ENCODE measurements around the gene SPATC1L. TPM values are rescaled to one million over a fixed set of nuclear protein-coding genes. Genes with fewer than 3 reads are reported as not detected.
A peak's percentile ranks its signal among the peaks of the same experiment; 100 is the strongest.
"Not testable (repeated sequence)": the region's sequence is repeated elsewhere in the genome, so short reads cannot be mapped to it uniquely, and the experiment has no call there.

The SPATC1L gene
- total RNA-seq, 1 donor from 2014 or later, result 5.2 TPM

- Histone ChIP-seq H3K27me3 (no peaks in the 10 kb centered on the region), H3K9me3 (no peaks in the 10 kb centered on the region), H3K4me3 (no peak overlapping the region), H3K27ac (peak overlapping the region; percentile 90), H3K4me1 (peaks cover 7% of the 10 kb centered on the region), H3K36me3 (no peaks in the 10 kb centered on the region)
- TF ChIP-seq POLR2A (IDR thresholded peaks at IDR 0.05), result no peak
- no peak for TF ChIP-seq CTCF (IDR thresholded peaks at IDR 0.05)
- no peak for TF ChIP-seq POLR2AphosphoS5 (IDR thresholded peaks at IDR 0.05; ENCODE audit: insufficient read depth in 1 of 2, low read depth in 1 of 2)
- intact Hi-C loops (cut with DNase I), result loop anchor here (10.0 kb wide), 1 partner anchor 80 kb away; the partner anchor contains the start of gene LSS
- no peak for DNase-seq (ENCODE audit: extremely low spot score in 2 of 2)
Observed at GRCh38 chr21:46144464-46145070, 39.7 kb downstream of the SPATC1L start.

GRCh38 chr21:46142582-46143473, 41.4 kb downstream of the SPATC1L start:
- intact Hi-C loops (cut with DNase I), result loop anchor here (10.0 kb wide), 1 partner anchor 82 kb away; the partner anchor contains the start of gene LSS
- TF ChIP-seq CTCF (IDR thresholded peaks at IDR 0.05) (no peak), POLR2A (IDR thresholded peaks at IDR 0.05) (no peak)
- no peaks in the 10 kb centered on the region for H3K36me3 ChIP-seq

GRCh38 chr21:46141767-46142581, 42.3 kb downstream of the SPATC1L start:
- H3K4me1 ChIP-seq, result peaks cover 7% of the 10 kb centered on the region
- intact Hi-C loops (cut with DNase I), result loop anchor here (10.0 kb wide), 1 partner anchor 83 kb away; the partner anchor contains the start of gene LSS
- no peaks in the 10 kb centered on the region for H3K9me3 ChIP-seq
- no peaks in the 10 kb centered on the region for H3K36me3 ChIP-seq
- DNase-seq (ENCODE audit: extremely low spot score in 2 of 2), result no peak
- H3K4me3 ChIP-seq, result no peak overlapping the region
- H3K27ac ChIP-seq, result no peak overlapping the region
- H3K27me3 ChIP-seq, result no peaks in the 10 kb centered on the region
- TF ChIP-seq CTCF (IDR thresholded peaks at IDR 0.05), result no peak
- no peak for TF ChIP-seq POLR2AphosphoS5 (IDR thresholded peaks at IDR 0.05; ENCODE audit: insufficient read depth in 1 of 2, low read depth in 1 of 2)
- TF ChIP-seq POLR2A (IDR thresholded peaks at IDR 0.05), result no peak

More at GRCh38 chr21:46142582-46143473, 41.4 kb downstream of the SPATC1L start:
- DNase-seq (ENCODE audit: extremely low spot score in 2 of 2), result no peak
- no peaks in the 10 kb centered on the region for H3K9me3 ChIP-seq
- no peak overlapping the region for H3K4me3 ChIP-seq
- peaks cover 7% of the 10 kb centered on the region for H3K4me1 ChIP-seq
- peak overlapping the region; percentile 90 for H3K27ac ChIP-seq
- H3K27me3 ChIP-seq, result no peaks in the 10 kb centered on the region

GRCh38 chr21:46140352-46141003, 43.8 kb downstream of the SPATC1L start:
- H3K36me3 ChIP-seq; H3K27me3 ChIP-seq; H3K9me3 ChIP-seq; DNase-seq (ENCODE audit: extremely low spot score in 2 of 2); H3K27ac ChIP-seq; H3K4me3 ChIP-seq; H3K4me1 ChIP-seq: not testable (repeated sequence)
- intact Hi-C loops (cut with DNase I), result loop anchor here (10.0 kb wide), 1 partner anchor 84 kb away; the partner anchor contains the start of gene LSS

- no peak for TF ChIP-seq POLR2AphosphoS5 (IDR thresholded peaks at IDR 0.05; ENCODE audit: insufficient read depth in 1 of 2, low read depth in 1 of 2)
- TF ChIP-seq POLR2A (IDR thresholded peaks at IDR 0.05), result no peak
- TF ChIP-seq CTCF (IDR thresholded peaks at IDR 0.05), result no peak
- Histone ChIP-seq H3K9me3 (no peaks in the 10 kb centered on the region), H3K36me3 (no peaks in the 10 kb centered on the region), H3K4me1 (peaks cover 7% of the 10 kb centered on the region), H3K27me3 (no peaks in the 10 kb centered on the region), H3K4me3 (no peak overlapping the region), H3K27ac (no peak overlapping the region)
- DNase-seq (ENCODE audit: extremely low spot score in 2 of 2), result no peak
- intact Hi-C loops (cut with DNase I), result loop anchor here (10.0 kb wide), 1 partner anchor 85 kb away; the partner anchor contains the start of gene LSS
Observed at GRCh38 chr21:46139686-46140085, 44.6 kb downstream of the SPATC1L start.
